ENCODE measurements around the gene BEAN1.

GRCh38 chr16:66493490-66494401 lies 66.7 kb downstream of the BEAN1 start:
- TF ChIP-seq SP3 (tag by site-specific recombination; IDR thresholded peaks at IDR 0.05) (no peak), ZNF155 (tag by site-specific recombination; IDR thresholded peaks at IDR 0.05) (no peak), TCF7L2 (IDR thresholded peaks at IDR 0.05; ENCODE audit: borderline replicate concordance, low read depth, low read length) (no peak), CTCF (tag by site-specific recombination; IDR thresholded peaks at IDR 0.05) (no peak), MZF1 (tag by site-specific recombination; IDR thresholded peaks at IDR 0.05; ENCODE audit: borderline replicate concordance) (no peak), ZNF670 (tag by site-specific recombination; IDR thresholded peaks at IDR 0.05; ENCODE audit: low read depth) (no peak), ZEB2 (tag by site-specific recombination; IDR thresholded peaks at IDR 0.05) (no peak), REST (tag by site-specific recombination; IDR thresholded peaks at IDR 0.05) (no peak), ZBTB20 (tag by site-specific recombination; IDR thresholded peaks at IDR 0.05) (no peak), ZNF596 (tag by site-specific recombination; IDR thresholded peaks at IDR 0.05) (no peak)

Data from HEK293 (cell line).